GM10266 (cell line): ENCODE results near the gene SPTBN1.

Experiments used
- DNase-seq: peaks from one replicate; pipeline ENCODE4 v3.0.0; 2012; ENCODE audit errors: extremely low spot score
- TF ChIP-seq, protein P1 (sequence below): IDR thresholded peaks from 2 replicates; pipeline ENCODE4 v1.5.1; 2012; ENCODE audit warnings: mild to moderate bottlenecking, low read depth; ENCODE audit not compliant: control insufficient read depth, insufficient read depth; ENCODE audit errors: missing control alignments

The SPTBN1 gene

GRCh38 chr2:54444503-54444902, 11.6 kb upstream of the SPTBN1 start:
- TF ChIP-seq, protein P1, sequence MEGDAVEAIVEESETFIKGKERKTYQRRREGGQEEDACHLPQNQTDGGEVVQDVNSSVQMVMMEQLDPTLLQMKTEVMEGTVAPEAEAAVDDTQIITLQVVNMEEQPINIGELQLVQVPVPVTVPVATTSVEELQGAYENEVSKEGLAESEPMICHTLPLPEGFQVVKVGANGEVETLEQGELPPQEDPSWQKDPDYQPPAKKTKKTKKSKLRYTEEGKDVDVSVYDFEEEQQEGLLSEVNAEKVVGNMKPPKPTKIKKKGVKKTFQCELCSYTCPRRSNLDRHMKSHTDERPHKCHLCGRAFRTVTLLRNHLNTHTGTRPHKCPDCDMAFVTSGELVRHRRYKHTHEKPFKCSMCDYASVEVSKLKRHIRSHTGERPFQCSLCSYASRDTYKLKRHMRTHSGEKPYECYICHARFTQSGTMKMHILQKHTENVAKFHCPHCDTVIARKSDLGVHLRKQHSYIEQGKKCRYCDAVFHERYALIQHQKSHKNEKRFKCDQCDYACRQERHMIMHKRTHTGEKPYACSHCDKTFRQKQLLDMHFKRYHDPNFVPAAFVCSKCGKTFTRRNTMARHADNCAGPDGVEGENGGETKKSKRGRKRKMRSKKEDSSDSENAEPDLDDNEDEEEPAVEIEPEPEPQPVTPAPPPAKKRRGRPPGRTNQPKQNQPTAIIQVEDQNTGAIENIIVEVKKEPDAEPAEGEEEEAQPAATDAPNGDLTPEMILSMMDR: no peak

DNA sequence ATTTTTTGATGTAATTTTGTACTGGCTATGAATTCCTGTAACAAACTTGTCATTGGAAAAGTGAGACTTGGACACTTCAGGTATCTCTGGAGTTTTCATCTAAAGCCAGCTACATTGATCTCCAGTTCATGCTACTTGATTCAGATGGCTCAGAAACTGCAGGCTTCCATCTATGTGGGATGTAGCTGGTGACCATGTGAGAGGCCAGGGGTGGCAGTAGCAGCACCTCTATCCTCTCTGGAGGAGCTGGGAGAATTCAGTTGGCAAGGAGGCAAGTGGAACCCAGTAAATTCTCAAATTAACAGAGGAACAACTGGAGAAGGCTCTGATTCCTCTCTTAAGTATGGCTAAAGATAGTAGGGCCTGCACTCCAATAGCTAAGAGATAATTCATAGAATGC, 10.0 kb upstream of the SPTBN1 start:
- TF ChIP-seq, protein P1: no peak
- no peak for DNase-seq

More at GRCh38 chr2:54444503-54444902, 11.6 kb upstream of the SPTBN1 start:
- no peak for DNase-seq

DNA sequence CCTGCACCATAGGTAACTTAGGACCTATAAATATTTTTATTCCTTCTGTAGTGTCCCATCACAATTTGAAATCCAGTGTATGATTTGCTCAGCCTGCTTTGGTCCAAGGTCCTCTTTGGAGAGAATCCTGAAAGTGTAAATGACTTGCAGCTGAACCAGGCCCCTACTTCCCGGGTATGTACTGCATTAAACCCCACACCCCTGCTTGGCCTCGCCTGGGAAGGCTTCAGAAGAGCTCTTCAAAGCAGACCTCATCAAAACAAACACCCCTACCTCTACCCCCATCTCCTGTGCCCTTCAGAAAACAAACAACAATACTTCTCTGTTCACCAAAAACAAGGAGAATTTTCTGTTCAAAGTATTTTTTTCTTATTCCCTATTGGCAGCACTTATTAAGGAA, 9.5 kb upstream of the SPTBN1 start:
- TF ChIP-seq, protein P1: no peak

DNA sequence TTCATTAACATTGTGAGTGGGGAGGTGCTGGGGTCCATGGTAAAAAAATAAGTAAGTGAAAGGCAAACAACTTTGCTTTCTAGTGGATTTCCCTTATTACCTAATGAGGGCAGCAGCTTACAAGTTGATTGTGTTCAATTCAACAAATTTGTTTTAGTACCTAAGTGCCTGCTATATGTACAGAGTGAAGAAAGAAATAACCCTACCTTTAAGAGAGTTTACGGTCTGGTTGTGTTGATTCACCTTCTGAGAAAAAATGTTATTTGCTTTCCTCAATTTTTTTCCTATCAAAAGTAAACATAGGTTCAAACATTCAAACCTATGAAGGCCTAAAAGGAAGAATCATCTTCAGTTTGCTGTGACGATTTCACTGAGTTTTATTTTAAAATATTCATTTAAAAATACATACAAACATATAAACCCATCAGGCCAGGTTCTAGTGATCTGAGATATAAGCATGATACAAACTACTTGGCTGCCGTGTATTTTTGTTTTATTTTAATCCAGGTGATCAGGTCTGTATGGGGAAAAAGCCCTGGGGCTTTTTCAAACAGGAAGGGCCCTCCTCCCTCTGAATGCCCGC, 1.5 kb upstream of the SPTBN1 start:
- TF ChIP-seq, protein P1: no peak
- DNase-seq: no peak

More for the DNA sequence above, 9.5 kb upstream of the SPTBN1 start:
- no peak for DNase-seq

DNA sequence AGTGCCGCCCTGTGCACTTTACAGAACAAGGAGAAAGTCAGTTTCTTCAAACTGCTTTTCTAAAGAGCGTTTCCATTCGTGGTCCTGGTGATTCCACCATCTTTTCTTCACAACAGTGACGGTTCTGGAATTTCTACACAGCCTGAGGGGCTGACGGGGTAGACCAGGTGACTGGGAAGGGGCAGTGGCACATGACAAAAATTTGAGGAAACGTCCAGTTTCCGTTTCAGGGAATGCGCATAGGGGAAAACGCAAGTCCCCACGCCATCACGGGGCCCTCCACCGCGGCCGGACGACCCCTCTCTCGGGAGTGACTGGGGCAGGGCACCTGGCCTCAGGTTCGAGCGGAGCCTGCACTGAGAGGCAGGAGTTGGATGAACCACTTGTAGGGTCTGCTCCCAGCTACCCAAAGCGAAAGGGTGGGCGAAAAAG, 980 bp upstream of the SPTBN1 start:
- TF ChIP-seq, protein P1: no peak
- no peak for DNase-seq

DNA sequence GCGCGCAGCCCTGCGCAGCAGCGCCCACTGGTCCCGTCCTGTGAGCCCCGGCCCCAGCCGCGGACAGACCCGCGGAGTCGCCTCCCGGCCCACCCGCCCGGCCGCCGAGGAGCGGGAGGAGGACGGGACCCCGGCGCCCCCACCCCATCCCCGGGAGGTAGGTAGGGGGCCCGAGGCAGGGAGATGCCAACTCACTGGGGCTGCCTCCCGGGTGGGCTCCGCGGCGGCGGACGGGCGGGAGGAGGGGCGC, 160 bp downstream of the SPTBN1 start:
- TF ChIP-seq, protein P1: no peak
- no peak for DNase-seq

DNA sequence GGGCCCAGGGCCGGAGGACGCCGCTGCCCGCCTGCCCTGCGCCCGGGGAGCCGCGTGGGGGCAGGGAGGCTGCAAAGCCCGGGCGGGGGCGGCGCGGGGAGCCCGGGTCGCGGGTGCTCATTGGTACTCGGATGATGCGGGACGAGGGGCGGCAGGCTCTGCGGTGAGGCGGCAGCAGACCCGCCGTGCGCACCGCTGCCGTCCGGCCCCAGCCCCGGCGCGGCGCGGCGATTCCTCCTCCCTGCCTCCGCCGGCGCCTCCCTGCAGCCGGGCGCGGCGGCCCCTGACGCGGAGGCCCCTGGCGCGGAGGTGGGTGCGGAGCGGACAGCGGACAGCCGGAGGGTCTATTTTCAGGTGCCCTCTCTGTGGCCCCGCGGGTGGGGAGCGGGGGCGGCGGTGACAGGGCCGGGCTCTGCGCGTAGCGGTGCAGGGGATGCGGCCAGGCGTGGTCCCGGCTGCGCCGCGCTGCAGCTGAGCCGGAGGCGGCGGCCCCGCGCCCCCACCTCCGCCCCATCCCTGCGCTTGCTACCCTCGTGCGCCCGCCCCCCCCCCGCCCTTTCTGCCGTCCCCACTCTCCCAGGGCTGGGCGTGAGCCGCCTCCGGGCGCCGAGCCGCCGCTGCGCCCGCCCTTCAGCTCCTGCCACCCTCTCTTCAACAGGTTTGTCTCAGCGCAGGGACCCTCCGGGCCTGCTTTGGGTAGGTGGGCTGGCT, 640 bp downstream of the SPTBN1 start:
- DNase-seq: peak; percentile 66
- TF ChIP-seq, protein P1: no peak
